ENCODE results near the gene PMM1.

- no peak for TF ChIP-seq CTCF (IDR thresholded peaks at IDR 0.05)
- no peak for TF ChIP-seq CHD2 (IDR thresholded peaks at IDR 0.05; ENCODE audit: low read length, partially characterized antibody)
- no peak for TF ChIP-seq YY1 (IDR thresholded peaks at IDR 0.05; ENCODE audit: low read depth)
- TF ChIP-seq PBX3 (IDR thresholded peaks at IDR 0.05) = no peak
- TF ChIP-seq NFIC (IDR thresholded peaks at IDR 0.05; ENCODE audit: borderline replicate concordance) = no peak
- TF ChIP-seq RXRA (IDR thresholded peaks at IDR 0.05; ENCODE audit: borderline replicate concordance, low read depth) = no peak
- TF ChIP-seq EP300 (IDR thresholded peaks at IDR 0.05; ENCODE audit: borderline replicate concordance in 1 of 2, low read depth in 1 of 2, low read length in 1 of 2) = no peak
- TF ChIP-seq RFX5 (IDR thresholded peaks at IDR 0.05; ENCODE audit: low read length) = no peak
- no peak for TF ChIP-seq RAD21 (IDR thresholded peaks at IDR 0.05; ENCODE audit: low read length)
- no peak for TF ChIP-seq SMC3 (IDR thresholded peaks at IDR 0.05; ENCODE audit: low read depth, low read length)
- TF ChIP-seq ZBTB33 (IDR thresholded peaks at IDR 0.05; ENCODE audit: borderline replicate concordance, low read depth) = no peak
- TF ChIP-seq POLR2AphosphoS5 (IDR thresholded peaks at IDR 0.05; ENCODE audit: low read depth, low read length) = no peak
These were observed 14.7 kb downstream of the PMM1 start for GRCh38 chr22:41574847-41575381.

Measured in SK-N-SH (cell line).